Measurements from ENCODE around the gene RBMS3. TPM values are rescaled to one million over a fixed set of nuclear protein-coding genes. Genes with fewer than 3 reads are reported as not detected.
A peak's percentile ranks its signal among the peaks of the same experiment; 100 is the strongest.
"Not testable (repeated sequence)": the region's sequence is repeated elsewhere in the genome, so short reads cannot be mapped to it uniquely, and the experiment has no call there.

RBMS3 gene
- total RNA-seq, 1 experiment from 2014 or later: 5.9 TPM

GRCh38 chr3:29665688-29666087 is 384.8 kb downstream of the RBMS3 start:
- no peak for DNase-seq (ENCODE audit: low spot score)
- Histone ChIP-seq H3K27ac (ENCODE audit: low read depth, low read length, poor library complexity, severe bottlenecking) (no peak overlapping the region), H3K4me3 (ENCODE audit: low read depth, low read length, poor library complexity, severe bottlenecking) (no peak overlapping the region), H3K9me3 (ENCODE audit: low read depth, low read length, poor library complexity, severe bottlenecking) (no peaks in the 10 kb centered on the region), H3K27me3 (replicated peaks; ENCODE audit: insufficient read depth, low read depth, low read length, poor library complexity) (no peaks in the 10 kb centered on the region), H3K36me3 (ENCODE audit: insufficient read depth, low read length, poor library complexity, severe bottlenecking) (no peaks in the 10 kb centered on the region), H3K4me1 (ENCODE audit: insufficient read depth, low read length, poor library complexity, severe bottlenecking) (no peaks in the 10 kb centered on the region)
- CTCF ChIA-PET: no interaction called here
- BruUV-seq (replicated peaks): no TSS peak
- intact Hi-C loops (cut with micrococcal nuclease; ENCODE audit: unreplicated experiment): no loop called here
- POLR2A ChIA-PET (ENCODE audit: low non-redundant PET): no interaction called here
- no peak for TF ChIP-seq CTCF (conservative IDR thresholded peaks at IDR 0.05; ENCODE audit: low read depth, low read length)

DNA sequence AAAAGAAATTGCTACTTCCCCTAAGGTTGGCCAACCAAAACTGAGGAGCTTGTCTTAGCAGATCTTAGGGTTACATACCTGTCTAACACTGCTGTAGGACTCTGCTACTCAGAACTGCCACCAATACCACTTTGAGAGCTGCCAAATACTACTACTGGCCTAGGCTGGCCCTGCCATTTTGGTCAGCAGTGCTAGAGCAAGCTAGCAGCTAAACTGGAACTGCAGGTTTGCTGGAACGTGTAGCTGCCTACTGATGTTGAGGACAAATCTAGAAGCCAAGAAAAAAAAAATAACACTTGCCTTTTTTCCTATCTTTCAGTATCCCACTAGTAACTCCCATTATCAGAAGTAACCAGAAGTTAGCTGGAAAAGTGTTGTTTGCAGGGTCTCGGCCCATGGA is 387.4 kb downstream of the RBMS3 start:
- no TSS peak for BruUV-seq (replicated peaks)
- ChIA-PET CTCF (interaction anchor here (0.8 kb wide), 1 partner anchor 97 kb away, joined by 3 read pairs; no protein-coding TSS in a partner anchor), POLR2A (ENCODE audit: low non-redundant PET) (no interaction called here)
- H3K4me3 ChIP-seq (ENCODE audit: low read depth, low read length, poor library complexity, severe bottlenecking): no peak overlapping the region
- H3K9me3 ChIP-seq (ENCODE audit: low read depth, low read length, poor library complexity, severe bottlenecking): no peaks in the 10 kb centered on the region
- H3K27me3 ChIP-seq (replicated peaks; ENCODE audit: insufficient read depth, low read depth, low read length, poor library complexity): no peaks in the 10 kb centered on the region
- intact Hi-C loops (cut with micrococcal nuclease; ENCODE audit: unreplicated experiment): no loop called here
- TF ChIP-seq EZH2 (IDR thresholded peaks at IDR 0.05; ENCODE audit: borderline replicate concordance, low read depth, low read length, poor library complexity, severe bottlenecking) (no peak), CTCF (conservative IDR thresholded peaks at IDR 0.05; ENCODE audit: low read depth, low read length) (no peak)
- no peak for DNase-seq (ENCODE audit: low spot score)
- H3K27ac ChIP-seq (ENCODE audit: low read depth, low read length, poor library complexity, severe bottlenecking): no peak overlapping the region
- no peaks in the 10 kb centered on the region for H3K4me1 ChIP-seq (ENCODE audit: insufficient read depth, low read length, poor library complexity, severe bottlenecking)
- no peaks in the 10 kb centered on the region for H3K36me3 ChIP-seq (ENCODE audit: insufficient read depth, low read length, poor library complexity, severe bottlenecking)

DNA sequence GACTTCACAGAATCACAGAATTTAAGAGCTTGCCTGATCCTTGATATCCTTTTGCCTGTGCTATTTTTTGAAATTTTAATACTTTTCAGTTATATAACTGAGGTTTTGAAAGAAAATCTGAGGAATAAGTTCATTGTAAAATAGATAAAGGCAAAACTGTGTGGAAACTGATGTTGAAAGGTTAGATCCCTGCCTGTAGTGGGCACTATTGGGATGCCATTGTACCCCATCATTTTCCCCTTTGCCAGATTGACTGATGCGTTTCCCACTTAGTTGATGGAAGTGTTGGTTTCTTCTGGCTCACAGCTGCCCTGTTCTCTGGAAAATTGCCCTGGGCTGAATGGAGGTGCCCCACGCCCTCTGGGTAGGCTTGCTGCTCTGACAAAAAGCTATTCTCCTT is 387.9 kb downstream of the RBMS3 start:
- Histone ChIP-seq H3K27ac (ENCODE audit: low read depth, low read length, poor library complexity, severe bottlenecking) (no peak overlapping the region), H3K27me3 (replicated peaks; ENCODE audit: insufficient read depth, low read depth, low read length, poor library complexity) (no peaks in the 10 kb centered on the region), H3K36me3 (ENCODE audit: insufficient read depth, low read length, poor library complexity, severe bottlenecking) (no peaks in the 10 kb centered on the region), H3K9me3 (ENCODE audit: low read depth, low read length, poor library complexity, severe bottlenecking) (no peaks in the 10 kb centered on the region), H3K4me1 (ENCODE audit: insufficient read depth, low read length, poor library complexity, severe bottlenecking) (no peaks in the 10 kb centered on the region), H3K4me3 (ENCODE audit: low read depth, low read length, poor library complexity, severe bottlenecking) (no peak overlapping the region)
- CTCF ChIA-PET: interaction anchor here (0.8 to 0.9 kb wide), 2 partner anchors 96 to 531 kb away, joined by 3 to 4 read pairs; no protein-coding TSS in a partner anchor
- intact Hi-C loops (cut with micrococcal nuclease; ENCODE audit: unreplicated experiment): no loop called here
- no peak for DNase-seq (ENCODE audit: low spot score)
- TF ChIP-seq EZH2 (IDR thresholded peaks at IDR 0.05; ENCODE audit: borderline replicate concordance, low read depth, low read length, poor library complexity, severe bottlenecking) (no peak), CTCF (conservative IDR thresholded peaks at IDR 0.05; ENCODE audit: low read depth, low read length) (peak; percentile 50)
- POLR2A ChIA-PET (ENCODE audit: low non-redundant PET): no interaction called here
- BruUV-seq (replicated peaks): no TSS peak

GRCh38 chr3:29670476-29670875 is 389.6 kb downstream of the RBMS3 start:
- H3K9me3 ChIP-seq (ENCODE audit: low read depth, low read length, poor library complexity, severe bottlenecking); BruUV-seq (replicated peaks); POLR2A ChIA-PET (ENCODE audit: low non-redundant PET); H3K36me3 ChIP-seq (ENCODE audit: insufficient read depth, low read length, poor library complexity, severe bottlenecking); H3K27me3 ChIP-seq (replicated peaks; ENCODE audit: insufficient read depth, low read depth, low read length, poor library complexity); H3K27ac ChIP-seq (ENCODE audit: low read depth, low read length, poor library complexity, severe bottlenecking); CTCF ChIA-PET; DNase-seq (ENCODE audit: low spot score); H3K4me1 ChIP-seq (ENCODE audit: insufficient read depth, low read length, poor library complexity, severe bottlenecking); intact Hi-C loops (cut with micrococcal nuclease; ENCODE audit: unreplicated experiment); H3K4me3 ChIP-seq (ENCODE audit: low read depth, low read length, poor library complexity, severe bottlenecking): not testable (repeated sequence)

All from A673 (cell line).